Neural progenitor cell (in vitro differentiated cells): ENCODE measurements around the gene ZNF462. TPM values are rescaled to one million over a fixed set of nuclear protein-coding genes. Genes with fewer than 3 reads are reported as not detected.

Experiments used
- DNase-seq: peaks from one replicate; pipeline ENCODE4 v3.0.0-alpha.2; 2016; ENCODE audit warnings: low spot score
- H2AFZ ChIP-seq: fragments of 200-600 bp; sonication (generic); replicated peaks from 2 replicates; pipeline ENCODE4 v1.6.1; 2016; ENCODE audit warnings: antibody characterized with exemption
- H3F3A ChIP-seq: fragments of 200-600 bp; sonication (generic); 2 replicates; pipeline ENCODE4 v1.6.1; 2016; ENCODE audit warnings: antibody characterized with exemption, low read depth
- H3K27ac ChIP-seq: fragments of 200-600 bp; sonication (generic); 2 replicates; pipeline ENCODE4 v1.5.1; 2016; ENCODE audit warnings: mild to moderate bottlenecking
- H3K27me3 ChIP-seq: fragments of 200-600 bp; sonication (generic); 2 replicates; pipeline ENCODE4 v1.6.1; 2016; ENCODE audit warnings: mild to moderate bottlenecking, moderate library complexity
- H3K36me3 ChIP-seq: fragments of 200-600 bp; sonication (generic); 2 replicates; pipeline ENCODE4 v1.5.1; 2016
- H3K4me1 ChIP-seq: fragments of 200-600 bp; sonication (generic); 2 replicates; pipeline ENCODE4 v1.6.1; 2016; ENCODE audit warnings: mixed run types
- H3K4me2 ChIP-seq: fragments of 200-600 bp; sonication (generic); 2 replicates; pipeline ENCODE4 v1.6.1; 2016
- H3K4me3 ChIP-seq: fragments of 200-600 bp; sonication (generic); 2 replicates; pipeline ENCODE4 v1.5.1; 2016
- H3K79me2 ChIP-seq: fragments of 200-600 bp; sonication (generic); 2 replicates; pipeline ENCODE4 v1.6.1; 2016; ENCODE audit warnings: low read depth
- H3K9ac ChIP-seq: fragments of 200-600 bp; sonication (generic); 2 replicates; pipeline ENCODE4 v1.6.1; 2016
- H3K9me3 ChIP-seq: fragments of 200-600 bp; sonication (generic); 2 replicates; pipeline ENCODE4 v1.5.1; 2016; ENCODE audit warnings: low read depth
- H4K20me1 ChIP-seq: fragments of 200-600 bp; sonication (generic); 2 replicates; pipeline ENCODE4 v1.6.1; 2016; ENCODE audit warnings: low read depth
- H3K27ac Mint-ChIP-seq: 3 replicates; pipeline ENCODE4 v1.8.0; 2021; ENCODE audit warnings: mixed read lengths
- H3K27me3 Mint-ChIP-seq: 2 replicates; pipeline ENCODE4 v1.8.0; 2022; ENCODE audit warnings: low read depth, mild to moderate bottlenecking, inconsistent platforms, moderate library complexity, mixed read lengths; ENCODE audit not compliant: insufficient read depth
- H3K36me3 Mint-ChIP-seq: 3 replicates; pipeline ENCODE4 v1.8.0; 2021; ENCODE audit warnings: mixed read lengths
- H3K4me1 Mint-ChIP-seq: 3 replicates; pipeline ENCODE4 v1.8.0; 2021; ENCODE audit warnings: mixed read lengths
- H3K4me3 Mint-ChIP-seq: 3 replicates; pipeline ENCODE4 v1.8.0; 2021; ENCODE audit warnings: mild to moderate bottlenecking, moderate library complexity, mixed read lengths
- H3K9me3 Mint-ChIP-seq: 3 replicates; pipeline ENCODE4 v1.8.0; 2020; ENCODE audit warnings: mixed read lengths
- EZH2 ChIP-seq: fragments of 200-600 bp; sonication (generic); IDR thresholded peaks from 2 replicates; pipeline ENCODE4 v1.6.1; 2017; ENCODE audit warnings: antibody characterized with exemption, mild to moderate bottlenecking, moderate library complexity
- EZH2phosphoT487 ChIP-seq: fragments of 200-600 bp; sonication (generic); IDR thresholded peaks from 2 replicates; pipeline ENCODE4 v1.6.1; 2017; ENCODE audit warnings: antibody characterized with exemption
- total RNA-seq: library from RNA; depleted of rRNA; stranded (reverse); fragments of >200 nt; gene quantifications from 2 replicates; pipeline ENCODE4 v1.2.3, GENCODE V29; 2015; ENCODE audit warnings: low replicate concordance
- TF ChIP-seq, protein P1 (sequence below): fragments of 200-600 bp; sonication (generic); IDR thresholded peaks from 2 replicates; pipeline ENCODE4 v1.5.1; 2017; ENCODE audit warnings: antibody characterized with exemption, mild to moderate bottlenecking

Gene ZNF462
- total RNA-seq, 1 donor from 2014 or later = 81.8 TPM

DNA sequence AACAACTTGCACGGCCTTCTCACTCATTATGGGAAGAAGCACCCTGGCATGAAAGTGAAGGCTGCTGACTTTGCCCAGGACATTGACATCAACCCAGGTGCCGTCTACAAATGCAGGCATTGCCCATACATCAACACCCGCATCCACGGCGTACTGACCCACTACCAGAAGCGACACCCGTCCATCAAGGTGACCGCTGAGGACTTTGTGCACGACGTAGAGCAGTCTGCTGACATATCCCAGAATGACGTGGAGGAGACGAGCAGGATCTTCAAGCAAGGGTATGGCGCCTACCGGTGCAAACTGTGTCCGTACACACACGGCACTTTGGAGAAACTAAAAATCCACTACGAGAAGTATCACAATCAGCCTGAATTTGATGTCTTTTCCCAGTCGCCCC is 65.4 kb downstream of the ZNF462 start:
- peaks cover 6% of the 10 kb centered on the region for H3K27me3 Mint-ChIP-seq
- H3K27me3 ChIP-seq = no peaks in the 10 kb centered on the region
- no peak overlapping the region for H3K27ac Mint-ChIP-seq
- peaks cover 96% of the 10 kb centered on the region for H3K36me3 Mint-ChIP-seq
- H3K79me2 ChIP-seq = peaks cover 100% of the 10 kb centered on the region
- H3K4me3 Mint-ChIP-seq = no peak overlapping the region
- H3K9me3 ChIP-seq = no peaks in the 10 kb centered on the region
- H4K20me1 ChIP-seq = peaks cover 18% of the 10 kb centered on the region
- H3K9ac ChIP-seq = no peak overlapping the region
- H3K4me2 ChIP-seq = no peak overlapping the region
- H3K36me3 ChIP-seq = peaks cover 44% of the 10 kb centered on the region
- peaks cover 2% of the 10 kb centered on the region for H3K4me1 ChIP-seq
- peaks cover 3% of the 10 kb centered on the region for H3F3A ChIP-seq
- no peak overlapping the region for H3K27ac ChIP-seq
- no peaks in the 10 kb centered on the region for H3K4me1 Mint-ChIP-seq
- peaks cover 27% of the 10 kb centered on the region for H3K9me3 Mint-ChIP-seq
- no peak overlapping the region for H2AFZ ChIP-seq
- no peak overlapping the region for H3K4me3 ChIP-seq
- DNase-seq = no peak
- TF ChIP-seq EZH2 = no peak
- no peak for TF ChIP-seq EZH2phosphoT487
- TF ChIP-seq, protein P1, sequence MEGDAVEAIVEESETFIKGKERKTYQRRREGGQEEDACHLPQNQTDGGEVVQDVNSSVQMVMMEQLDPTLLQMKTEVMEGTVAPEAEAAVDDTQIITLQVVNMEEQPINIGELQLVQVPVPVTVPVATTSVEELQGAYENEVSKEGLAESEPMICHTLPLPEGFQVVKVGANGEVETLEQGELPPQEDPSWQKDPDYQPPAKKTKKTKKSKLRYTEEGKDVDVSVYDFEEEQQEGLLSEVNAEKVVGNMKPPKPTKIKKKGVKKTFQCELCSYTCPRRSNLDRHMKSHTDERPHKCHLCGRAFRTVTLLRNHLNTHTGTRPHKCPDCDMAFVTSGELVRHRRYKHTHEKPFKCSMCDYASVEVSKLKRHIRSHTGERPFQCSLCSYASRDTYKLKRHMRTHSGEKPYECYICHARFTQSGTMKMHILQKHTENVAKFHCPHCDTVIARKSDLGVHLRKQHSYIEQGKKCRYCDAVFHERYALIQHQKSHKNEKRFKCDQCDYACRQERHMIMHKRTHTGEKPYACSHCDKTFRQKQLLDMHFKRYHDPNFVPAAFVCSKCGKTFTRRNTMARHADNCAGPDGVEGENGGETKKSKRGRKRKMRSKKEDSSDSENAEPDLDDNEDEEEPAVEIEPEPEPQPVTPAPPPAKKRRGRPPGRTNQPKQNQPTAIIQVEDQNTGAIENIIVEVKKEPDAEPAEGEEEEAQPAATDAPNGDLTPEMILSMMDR = no peak

DNA sequence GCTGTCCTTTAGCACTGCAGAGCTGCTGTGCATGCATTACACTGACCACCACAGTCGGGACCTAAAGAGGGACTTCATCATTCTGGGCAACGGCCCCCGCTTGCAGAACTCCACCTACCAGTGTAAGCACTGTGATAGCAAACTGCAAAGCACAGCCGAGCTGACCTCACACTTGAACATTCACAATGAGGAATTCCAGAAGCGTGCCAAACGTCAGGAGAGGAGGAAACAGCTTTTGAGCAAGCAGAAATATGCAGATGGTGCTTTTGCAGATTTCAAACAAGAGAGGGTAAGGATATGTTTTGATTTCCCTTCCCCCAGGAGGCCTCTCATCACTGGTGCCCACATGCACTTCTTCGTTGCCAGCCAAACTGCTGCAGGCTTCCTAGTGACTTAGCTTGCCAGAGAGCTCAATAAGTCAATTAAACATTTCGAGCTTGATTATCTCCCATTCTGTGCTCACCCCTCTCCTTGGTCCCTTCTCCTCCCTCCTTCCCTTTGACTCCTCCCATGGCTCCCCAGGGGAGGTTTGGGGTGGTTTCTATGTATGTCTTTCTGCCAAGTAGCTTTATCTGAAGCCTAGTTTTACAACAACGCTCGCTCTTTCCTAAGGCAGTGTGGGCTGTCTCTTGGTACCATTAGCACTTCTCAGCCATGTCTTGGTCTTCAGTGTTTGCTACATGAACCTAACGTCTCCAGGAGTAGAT is 66.7 kb downstream of the ZNF462 start:
- no peaks in the 10 kb centered on the region for H3K4me1 Mint-ChIP-seq
- no peak overlapping the region for H3K4me3 ChIP-seq
- peaks cover 12% of the 10 kb centered on the region for H3K4me1 ChIP-seq
- peaks cover 38% of the 10 kb centered on the region for H3K36me3 ChIP-seq
- H3K9me3 Mint-ChIP-seq = peaks cover 16% of the 10 kb centered on the region
- no peaks in the 10 kb centered on the region for H3K27me3 ChIP-seq
- peaks cover 93% of the 10 kb centered on the region for H3K36me3 Mint-ChIP-seq
- no peak for TF ChIP-seq EZH2
- TF ChIP-seq, protein P1 = no peak
- TF ChIP-seq EZH2phosphoT487 = no peak
- no peak overlapping the region for H3K27ac Mint-ChIP-seq
- no peak overlapping the region for H2AFZ ChIP-seq
- no peaks in the 10 kb centered on the region for H3K9me3 ChIP-seq
- peaks cover 4% of the 10 kb centered on the region for H3K27me3 Mint-ChIP-seq
- no peak overlapping the region for H3K27ac ChIP-seq
- H3K4me3 Mint-ChIP-seq = no peak overlapping the region
- peaks cover 18% of the 10 kb centered on the region for H4K20me1 ChIP-seq
- H3K79me2 ChIP-seq = peaks cover 96% of the 10 kb centered on the region
- H3F3A ChIP-seq = peaks cover 3% of the 10 kb centered on the region
- H3K4me2 ChIP-seq = no peak overlapping the region
- H3K9ac ChIP-seq = no peak overlapping the region
- DNase-seq = no peak

DNA sequence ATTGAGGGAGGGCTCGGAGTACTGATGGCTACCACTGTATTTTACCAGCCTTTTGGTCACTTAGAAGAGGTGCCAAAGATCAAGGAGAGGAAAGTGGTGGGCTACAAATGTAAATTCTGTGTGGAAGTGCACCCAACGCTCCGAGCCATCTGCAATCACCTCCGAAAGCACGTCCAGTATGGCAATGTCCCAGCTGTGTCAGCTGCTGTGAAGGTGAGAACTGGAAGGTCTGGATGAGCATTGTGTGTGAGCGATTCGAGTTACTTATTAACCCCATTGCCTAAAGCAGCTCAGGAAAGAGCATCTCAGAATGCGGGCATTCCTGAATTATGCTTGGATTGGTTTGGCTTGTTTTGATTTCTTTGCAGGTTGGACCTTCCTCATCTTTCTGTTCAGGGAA is 67.5 kb downstream of the ZNF462 start:
- no peaks in the 10 kb centered on the region for H3K4me1 Mint-ChIP-seq

More for the DNA sequence above, 67.5 kb downstream of the ZNF462 start:
- H2AFZ ChIP-seq = no peak overlapping the region
- H4K20me1 ChIP-seq = peaks cover 21% of the 10 kb centered on the region
- H3K9ac ChIP-seq = no peak overlapping the region
- Mint-ChIP-seq H3K27me3 (peaks cover 4% of the 10 kb centered on the region), H3K36me3 (peaks cover 88% of the 10 kb centered on the region), H3K27ac (no peak overlapping the region), H3K9me3 (peaks cover 9% of the 10 kb centered on the region), H3K4me3 (no peak overlapping the region)
- H3F3A ChIP-seq = peaks cover 3% of the 10 kb centered on the region
- DNase-seq = no peak
- H3K4me3 ChIP-seq = no peak overlapping the region
- H3K27me3 ChIP-seq = no peaks in the 10 kb centered on the region
- TF ChIP-seq, protein P1 = no peak
- TF ChIP-seq EZH2phosphoT487 (no peak), EZH2 (no peak)
- peaks cover 39% of the 10 kb centered on the region for H3K36me3 ChIP-seq
- peaks cover 12% of the 10 kb centered on the region for H3K4me1 ChIP-seq
- no peak overlapping the region for H3K4me2 ChIP-seq
- no peaks in the 10 kb centered on the region for H3K9me3 ChIP-seq
- H3K27ac ChIP-seq = no peak overlapping the region
- peaks cover 96% of the 10 kb centered on the region for H3K79me2 ChIP-seq
